Measurements from ENCODE around the gene GPR55. TPM values are rescaled to one million over a fixed set of nuclear protein-coding genes. Genes with fewer than 3 reads are reported as not detected.

Gene GPR55
- total RNA-seq, 1 donor: not detected

GRCh38 chr2:230871361-230872150 lies 53.5 kb downstream of the GPR55 start:
- TF ChIP-seq, protein P1, sequence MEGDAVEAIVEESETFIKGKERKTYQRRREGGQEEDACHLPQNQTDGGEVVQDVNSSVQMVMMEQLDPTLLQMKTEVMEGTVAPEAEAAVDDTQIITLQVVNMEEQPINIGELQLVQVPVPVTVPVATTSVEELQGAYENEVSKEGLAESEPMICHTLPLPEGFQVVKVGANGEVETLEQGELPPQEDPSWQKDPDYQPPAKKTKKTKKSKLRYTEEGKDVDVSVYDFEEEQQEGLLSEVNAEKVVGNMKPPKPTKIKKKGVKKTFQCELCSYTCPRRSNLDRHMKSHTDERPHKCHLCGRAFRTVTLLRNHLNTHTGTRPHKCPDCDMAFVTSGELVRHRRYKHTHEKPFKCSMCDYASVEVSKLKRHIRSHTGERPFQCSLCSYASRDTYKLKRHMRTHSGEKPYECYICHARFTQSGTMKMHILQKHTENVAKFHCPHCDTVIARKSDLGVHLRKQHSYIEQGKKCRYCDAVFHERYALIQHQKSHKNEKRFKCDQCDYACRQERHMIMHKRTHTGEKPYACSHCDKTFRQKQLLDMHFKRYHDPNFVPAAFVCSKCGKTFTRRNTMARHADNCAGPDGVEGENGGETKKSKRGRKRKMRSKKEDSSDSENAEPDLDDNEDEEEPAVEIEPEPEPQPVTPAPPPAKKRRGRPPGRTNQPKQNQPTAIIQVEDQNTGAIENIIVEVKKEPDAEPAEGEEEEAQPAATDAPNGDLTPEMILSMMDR (IDR thresholded peaks at IDR 0.05; ENCODE audit: insufficient read depth, low read depth, low read length): no peak
- no peak overlapping the region for H3K4me3 ChIP-seq (ENCODE audit: low read depth, low read length)
- DNase-seq (ENCODE audit: low read depth): no peak

GRCh38 chr2:230870544-230871360 lies 54.3 kb downstream of the GPR55 start:
- peak; percentile 37 for DNase-seq (ENCODE audit: low read depth)
- H3K4me3 ChIP-seq (ENCODE audit: low read depth, low read length): no peak overlapping the region
- TF ChIP-seq, protein P1 (IDR thresholded peaks at IDR 0.05; ENCODE audit: insufficient read depth, low read depth, low read length): no peak

- no peak overlapping the region for H3K4me3 ChIP-seq (ENCODE audit: low read depth, low read length)
- TF ChIP-seq, protein P1 (IDR thresholded peaks at IDR 0.05; ENCODE audit: insufficient read depth, low read depth, low read length): no peak
- DNase-seq (ENCODE audit: low read depth): no peak
These were observed 55.0 kb downstream of the GPR55 start for GRCh38 chr2:230869914-230870543.

DNA sequence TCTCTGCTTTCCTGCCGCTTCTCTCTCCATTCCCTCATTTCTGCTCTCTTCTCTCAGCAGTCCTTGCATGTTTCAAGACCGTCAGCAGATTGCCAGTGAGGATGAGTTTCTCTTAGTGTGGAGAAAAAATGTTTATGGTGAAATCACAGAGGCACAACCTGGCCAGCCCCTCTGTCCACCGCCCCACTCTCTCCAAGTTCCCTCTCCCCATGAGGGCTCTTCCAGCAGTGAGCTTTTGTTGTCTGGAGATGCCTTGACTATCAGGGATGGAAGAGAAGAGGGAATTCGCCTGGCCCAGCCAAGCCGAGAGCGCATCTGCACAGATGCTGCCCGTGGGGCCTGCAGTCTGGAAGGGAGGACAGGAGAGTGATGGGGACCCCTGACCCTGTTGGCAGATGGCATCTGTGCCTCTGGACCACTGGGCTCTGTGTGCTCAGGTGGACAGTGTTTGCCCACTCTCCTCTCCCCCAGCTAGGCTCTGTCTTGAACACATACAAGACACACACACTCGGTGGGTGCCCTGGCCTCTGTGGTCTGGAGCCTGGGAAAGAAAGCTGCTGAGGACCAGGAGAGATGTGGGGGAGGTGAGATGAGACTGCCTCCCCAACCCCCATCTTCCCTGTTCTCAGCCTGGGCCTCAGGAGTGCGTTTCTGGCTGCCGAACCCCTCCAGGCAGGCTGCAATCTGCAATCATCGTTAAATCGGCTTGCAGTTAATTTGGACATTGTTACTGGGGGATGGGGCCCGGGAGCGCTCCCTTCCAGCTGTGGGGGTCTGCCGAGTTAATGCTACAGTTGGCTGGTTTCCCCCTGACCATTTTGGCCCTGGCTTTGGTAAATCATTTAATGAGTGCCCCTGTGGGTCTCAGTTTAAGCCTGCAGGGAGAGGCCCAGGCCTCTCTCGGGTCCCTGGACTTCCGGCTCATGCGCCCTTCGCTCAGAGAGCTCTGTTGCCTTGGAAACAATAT lies 55.8 kb downstream of the GPR55 start:
- no peak for DNase-seq (ENCODE audit: low read depth)
- TF ChIP-seq, protein P1 (IDR thresholded peaks at IDR 0.05; ENCODE audit: insufficient read depth, low read depth, low read length): no peak
- H3K4me3 ChIP-seq (ENCODE audit: low read depth, low read length): no peak overlapping the region

DNA sequence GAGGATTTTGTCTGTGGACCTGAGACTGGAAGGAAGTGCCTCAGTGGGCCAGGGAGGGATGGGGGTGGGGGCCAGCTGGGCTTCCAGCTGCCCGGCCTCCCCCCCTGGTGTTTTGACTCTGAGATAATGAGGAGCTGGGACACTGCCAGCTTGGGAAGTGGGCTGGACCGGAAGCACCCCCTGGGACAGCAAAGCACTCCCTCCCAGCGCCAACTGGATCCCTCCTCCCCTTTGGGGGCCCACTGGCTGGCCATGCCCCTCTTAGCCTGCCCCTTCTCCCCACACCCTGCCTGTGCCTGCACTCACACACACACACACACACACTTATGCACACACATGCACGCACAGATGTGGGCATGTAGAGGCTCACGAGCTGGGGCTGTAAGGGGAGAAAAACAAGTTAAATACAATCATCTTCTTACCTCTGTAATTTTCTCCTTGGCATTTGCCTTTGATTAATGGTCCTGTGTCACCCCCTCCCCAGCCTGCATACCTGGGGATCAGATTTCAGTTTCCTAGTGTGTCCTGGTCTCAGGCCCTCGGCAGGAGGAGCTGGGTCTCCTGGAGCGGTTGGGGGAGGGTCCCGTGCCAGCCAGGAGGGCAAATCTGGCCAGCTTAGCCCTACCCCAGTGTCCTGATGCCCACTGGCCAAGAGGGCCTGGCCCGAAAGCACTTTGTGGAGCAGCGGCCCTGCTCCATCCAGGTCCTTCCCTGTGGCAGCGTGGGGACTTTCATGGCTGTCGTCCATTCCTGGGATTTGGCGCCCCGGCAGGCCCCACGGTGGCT lies 56.7 kb downstream of the GPR55 start:
- TF ChIP-seq, protein P1 (IDR thresholded peaks at IDR 0.05; ENCODE audit: insufficient read depth, low read depth, low read length): no peak
- no peak overlapping the region for H3K4me3 ChIP-seq (ENCODE audit: low read depth, low read length)
- no peak for DNase-seq (ENCODE audit: low read depth)
